ENCODE measurements around the gene TUBGCP6.
A peak's percentile ranks its signal among the peaks of the same experiment; 100 is the strongest.

- no peak for TF ChIP-seq EZH2phosphoT487 (IDR thresholded peaks at IDR 0.05; ENCODE audit: low read depth, severe bottlenecking, unreplicated experiment)
- TF ChIP-seq EZH2 (IDR thresholded peaks at IDR 0.05; ENCODE audit: borderline replicate concordance), result no peak
- peak; percentile 19 for TF ChIP-seq CTCF (IDR thresholded peaks at IDR 0.05; ENCODE audit: poor library complexity)
Observed at GRCh38 chr22:50244420-50245213, at the start of gene TUBGCP6.

Data from hepatocyte (in vitro differentiated cells).